GM11168 (cell line): Measurements from ENCODE around the gene QDPR.
"Not testable (repeated sequence)": the region's sequence is repeated elsewhere in the genome, so short reads cannot be mapped to it uniquely, and the experiment has no call there.

Source experiments
- in situ Hi-C: fragments of 300-500 bp; cut with MboI; formaldehyde crosslinking; loops from one replicate; pipeline ENCODE4 v1.12.0; 2022; ENCODE audit warnings: low sequenced_read_pairs; ENCODE audit not compliant: unreplicated experiment

Gene QDPR

GRCh38 chr4:17511950-17512795 lies at the start of gene QDPR:
Gene QDPR, minus strand, starts transcription at chr4:17512090. Its CDS starts 36 bp downstream, at chr4:17512054.
- in situ Hi-C loops, result no loop called here

GRCh38 chr4:17561195-17561909 lies 49.5 kb upstream of the QDPR start:
- in situ Hi-C loops, result no loop called here

DNA sequence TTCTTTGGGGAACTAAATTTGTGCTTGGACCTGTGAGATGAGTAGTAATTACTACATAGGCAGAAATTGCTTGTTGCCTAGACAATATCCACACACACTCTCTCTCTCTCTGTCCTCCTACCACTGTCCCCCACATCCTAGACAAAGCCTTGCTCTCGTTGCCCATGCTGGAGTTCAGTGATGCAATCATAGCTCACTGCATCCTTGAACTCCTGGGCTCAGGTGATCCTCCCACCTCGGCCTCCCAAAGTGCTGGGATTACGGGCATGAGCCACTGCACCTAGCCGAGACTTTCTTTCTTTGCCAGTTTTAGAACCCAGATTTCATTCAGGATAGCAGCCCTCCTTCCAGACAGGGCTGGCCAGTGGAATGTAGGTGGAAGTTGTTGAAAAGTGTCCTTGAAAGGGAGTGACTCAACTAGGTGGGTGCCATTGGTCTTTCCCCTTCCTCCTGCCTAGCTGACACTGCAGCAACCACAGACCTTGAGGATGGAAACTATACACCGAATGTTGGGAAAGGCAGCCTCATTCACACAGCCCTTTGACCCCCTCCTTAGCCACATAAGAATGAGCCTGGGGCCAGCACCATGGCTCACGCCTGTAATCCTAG lies 48.3 kb upstream of the QDPR start:
- in situ Hi-C loops, result no loop called here

DNA sequence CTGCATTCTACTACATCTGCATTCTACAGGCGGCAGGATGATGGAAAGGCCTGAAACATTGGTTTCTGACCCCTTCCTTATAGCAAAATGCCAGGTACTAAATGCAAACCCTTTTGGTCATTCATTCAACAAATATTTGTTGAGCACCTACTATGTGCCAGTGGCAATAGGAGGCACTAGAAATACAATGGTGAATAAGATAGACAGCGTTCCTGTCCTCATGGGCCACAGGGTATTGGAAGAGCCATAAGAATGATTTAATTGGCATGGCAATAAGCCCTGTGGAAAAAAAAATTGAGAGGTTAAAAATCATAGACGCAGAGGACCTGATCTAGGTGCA lies 47.8 kb upstream of the QDPR start:
- in situ Hi-C loops, result loop anchor here (10.0 kb wide), 2 partner anchors 255 to 1025 kb away; partner anchors contain the start of genes DCAF16 and NCAPG

DNA sequence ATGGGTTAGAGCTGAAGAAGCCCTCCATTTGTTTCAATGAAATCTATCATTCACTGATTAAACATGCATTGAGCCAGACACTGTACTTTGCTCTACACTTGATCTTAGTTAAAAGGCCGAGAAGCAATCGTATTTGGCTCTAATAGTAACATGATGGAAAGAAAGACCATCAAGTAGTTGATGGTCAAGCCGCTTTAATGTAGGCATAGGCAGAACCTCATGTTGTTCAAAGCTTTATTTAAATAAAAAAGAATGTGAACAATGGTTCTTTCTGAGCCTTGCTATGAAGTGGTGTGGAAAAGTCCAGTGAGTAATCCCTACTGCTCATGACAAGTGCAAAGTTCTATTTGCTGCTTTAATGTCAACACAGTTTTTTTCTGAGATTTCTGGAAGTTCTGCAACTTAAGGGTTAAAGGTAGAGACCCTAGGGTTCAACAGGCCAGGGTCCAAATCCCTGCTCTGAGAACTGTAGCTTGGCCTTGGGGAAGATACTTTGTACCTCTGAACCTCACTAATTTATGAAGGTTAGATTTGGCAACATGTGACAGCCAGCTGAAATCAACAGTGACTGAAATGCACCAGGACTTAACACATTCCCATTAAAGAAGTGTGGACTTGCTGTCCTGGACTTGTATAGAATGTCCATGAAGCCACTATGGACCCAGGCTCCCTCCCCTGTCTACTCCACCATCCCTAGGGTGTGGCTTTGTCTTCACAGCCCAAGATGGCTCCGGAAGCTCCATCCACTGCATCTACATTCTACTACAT lies 47.2 kb upstream of the QDPR start:
- in situ Hi-C loops, result loop anchor here (10.0 kb wide), 2 partner anchors 256 to 1026 kb away; partner anchors contain the start of genes DCAF16 and NCAPG

- in situ Hi-C loops, result loop anchor here (10.0 kb wide), 2 partner anchors 257 to 1027 kb away; partner anchors contain the start of genes DCAF16 and NCAPG
These were observed 46.0 kb upstream of the QDPR start for GRCh38 chr4:17557880-17558279.

DNA sequence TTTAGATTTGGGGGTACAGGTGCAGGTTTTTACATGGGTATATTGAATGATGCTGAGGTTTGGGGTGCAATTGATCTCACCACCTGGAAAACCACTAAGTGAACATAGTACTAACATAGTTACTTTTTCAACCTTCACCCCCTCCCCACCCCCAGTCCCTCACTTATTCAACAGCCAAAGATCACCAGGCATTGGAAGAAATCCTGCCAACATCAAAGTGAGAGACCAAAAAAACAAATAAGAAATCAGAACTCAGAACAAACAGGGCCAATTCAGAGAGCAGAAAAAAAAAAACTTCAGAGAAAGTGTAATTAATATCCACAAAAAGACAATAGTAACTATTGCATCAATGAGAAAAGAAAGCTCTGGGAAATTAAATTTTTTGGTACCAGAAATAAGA lies 44.6 kb upstream of the QDPR start:
- in situ Hi-C loops, result loop anchor here (10.0 kb wide), 2 partner anchors 258 to 1028 kb away; partner anchors contain the start of genes DCAF16 and NCAPG

- in situ Hi-C loops, result loop anchor here (10.0 kb wide), 2 partner anchors 260 to 1030 kb away; partner anchors contain the start of genes DCAF16 and NCAPG
These were observed 42.7 kb upstream of the QDPR start for GRCh38 chr4:17554568-17554967.

- in situ Hi-C loops, result loop anchor here (10.0 kb wide), 2 partner anchors 262 to 1032 kb away; partner anchors contain the start of genes DCAF16 and NCAPG
These were observed 40.5 kb upstream of the QDPR start for GRCh38 chr4:17552427-17552826.

DNA sequence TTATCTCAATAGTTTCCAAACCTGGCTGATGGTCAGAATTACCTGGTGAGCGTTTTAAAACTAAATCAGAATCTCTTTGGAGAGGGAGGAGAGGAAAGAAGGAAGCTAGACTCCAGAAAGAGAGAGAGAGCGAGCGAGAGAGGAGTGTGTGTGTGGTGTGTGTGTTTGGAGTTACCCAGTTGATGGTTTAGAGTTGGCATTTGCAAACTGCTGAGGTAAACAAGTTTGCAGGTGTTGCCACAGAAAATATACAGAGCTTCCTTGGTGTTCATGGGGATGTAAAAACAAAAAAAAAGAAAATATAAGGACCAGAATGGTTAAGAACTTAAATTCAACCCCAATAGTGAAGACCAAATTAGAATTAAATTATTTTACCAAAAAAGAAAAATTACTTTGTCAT lies 38.7 kb upstream of the QDPR start:
- in situ Hi-C loops, result loop anchor here (10.0 kb wide), 2 partner anchors 264 to 1034 kb away; partner anchors contain the start of genes DCAF16 and NCAPG

GRCh38 chr4:17546678-17547077 lies 34.8 kb upstream of the QDPR start:
- in situ Hi-C loops, result loop anchor here (5.0 kb wide), 1 partner anchor 86 kb away; no protein-coding TSS in a partner anchor

GRCh38 chr4:17546222-17546621 lies 34.3 kb upstream of the QDPR start:
- in situ Hi-C loops, result loop anchor here (5.0 kb wide), 1 partner anchor 86 kb away; no protein-coding TSS in a partner anchor

DNA sequence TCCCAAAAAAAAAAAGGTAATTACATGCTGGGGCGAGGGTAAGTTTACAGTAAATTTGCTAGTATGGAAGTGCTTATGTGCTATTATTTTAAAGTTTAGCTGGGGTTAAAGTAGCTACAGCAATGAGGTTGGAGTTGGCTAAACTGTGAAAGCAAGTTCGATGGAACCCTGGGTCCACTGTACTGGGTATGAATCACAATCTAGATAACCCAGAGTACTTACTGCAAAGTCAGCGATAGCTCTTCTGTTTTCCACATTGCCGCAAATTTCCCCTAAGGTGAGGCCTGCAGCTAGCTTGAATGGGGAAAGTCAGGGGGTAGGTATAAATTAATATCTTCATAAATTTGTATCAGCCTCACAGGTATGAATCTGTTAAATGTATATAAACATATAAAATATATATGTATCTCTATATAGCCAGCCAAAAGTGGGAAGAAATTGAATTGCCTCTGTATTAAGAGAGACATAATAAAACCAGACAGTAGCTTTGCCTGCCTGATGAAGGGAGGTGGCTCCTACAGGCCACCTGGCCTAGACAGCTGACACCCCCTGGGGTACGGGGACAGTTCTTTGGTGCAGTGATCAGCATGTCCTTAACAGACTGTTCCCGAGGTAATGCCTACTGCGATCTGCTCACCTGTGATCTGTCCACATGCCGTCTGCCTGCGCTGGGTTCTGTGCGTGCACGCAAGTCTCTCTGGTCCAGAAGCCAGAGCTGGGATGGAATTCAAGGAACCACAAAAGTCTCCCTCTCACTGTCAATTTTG lies 33.7 kb upstream of the QDPR start:
- in situ Hi-C loops, result loop anchor here (5.0 kb wide), 1 partner anchor 87 kb away; no protein-coding TSS in a partner anchor

DNA sequence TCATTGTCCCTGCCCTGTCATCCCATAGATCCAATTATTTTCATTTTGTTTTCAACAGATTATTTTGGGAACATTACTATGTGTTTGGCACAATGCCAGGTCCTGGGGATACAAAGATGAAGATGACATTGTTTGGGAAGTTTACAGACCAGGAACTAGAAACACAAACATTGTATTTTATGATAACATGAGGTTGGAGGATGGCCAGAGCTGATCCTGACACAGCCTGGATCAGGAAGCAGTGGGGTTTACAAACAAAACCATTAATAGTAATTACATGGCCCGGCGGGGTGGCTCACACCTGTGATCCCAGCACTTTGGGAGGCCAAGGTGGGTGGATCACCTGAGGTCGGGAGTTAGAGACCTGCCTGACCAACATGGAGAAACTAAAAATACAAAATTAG lies 32.9 kb upstream of the QDPR start:
- in situ Hi-C loops, result loop anchor here (5.0 kb wide), 1 partner anchor 87 kb away; no protein-coding TSS in a partner anchor

DNA sequence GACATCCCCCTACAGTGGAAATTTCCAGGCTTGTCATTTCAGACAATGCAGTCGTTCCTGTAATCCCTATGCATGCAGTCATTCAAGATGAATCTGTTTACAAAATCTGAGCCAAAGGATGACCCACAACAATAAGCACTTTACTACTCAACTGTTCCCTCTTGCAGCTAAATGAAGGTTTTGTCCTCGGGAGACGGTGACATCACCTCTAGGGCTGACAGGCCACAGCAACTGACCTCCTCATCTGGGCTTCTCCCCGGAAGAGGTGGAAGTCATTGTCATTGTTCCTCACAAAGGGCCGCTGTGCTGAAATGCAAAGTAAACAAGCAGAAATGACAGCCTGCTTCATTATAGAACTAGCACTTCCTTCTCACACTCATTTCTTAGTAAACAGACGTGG lies 32.3 kb upstream of the QDPR start:
- in situ Hi-C loops, result no loop called here

- in situ Hi-C loops, result not testable (repeated sequence)
These were observed 25.2 kb upstream of the QDPR start for GRCh38 chr4:17537060-17537459.

DNA sequence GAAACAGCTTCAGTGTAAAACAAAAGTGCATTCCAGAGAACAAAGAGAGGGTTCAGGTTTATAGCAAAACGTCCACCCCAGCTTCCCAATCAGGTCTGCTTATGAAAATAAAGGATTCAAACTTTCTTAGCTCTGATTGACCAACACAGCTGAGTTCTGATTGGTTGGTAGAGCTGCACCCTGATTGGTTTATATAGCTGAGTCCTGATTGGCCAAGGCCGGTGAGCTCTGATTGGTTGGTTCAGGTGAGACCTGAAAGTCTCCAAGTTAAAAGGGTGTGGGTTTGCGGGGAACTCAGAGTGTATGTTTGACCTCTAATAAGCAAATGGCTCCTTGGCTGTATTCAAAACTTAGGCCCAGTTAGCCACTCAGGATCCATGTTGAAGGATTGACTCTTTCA lies 24.0 kb upstream of the QDPR start:
- in situ Hi-C loops, result no loop called here

DNA sequence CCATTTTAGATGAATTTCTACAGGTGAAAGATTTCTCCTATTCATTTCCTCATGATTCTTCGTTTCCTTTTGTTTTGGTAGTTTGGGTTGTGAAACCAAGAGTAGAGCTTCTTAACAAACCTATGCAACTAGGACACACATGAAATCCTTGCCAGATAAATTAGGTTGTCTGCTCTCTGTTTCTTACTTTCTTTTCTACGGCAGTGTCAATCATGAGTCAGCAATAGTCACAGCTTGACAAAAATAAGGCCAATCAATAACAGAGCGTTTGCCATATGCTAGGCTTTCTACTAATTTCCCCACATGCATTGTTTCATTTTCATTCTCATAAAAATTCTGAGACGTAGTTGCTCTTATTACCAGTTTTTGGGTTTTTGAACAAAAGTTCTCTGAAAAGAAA lies 23.4 kb upstream of the QDPR start:
- in situ Hi-C loops, result no loop called here

DNA sequence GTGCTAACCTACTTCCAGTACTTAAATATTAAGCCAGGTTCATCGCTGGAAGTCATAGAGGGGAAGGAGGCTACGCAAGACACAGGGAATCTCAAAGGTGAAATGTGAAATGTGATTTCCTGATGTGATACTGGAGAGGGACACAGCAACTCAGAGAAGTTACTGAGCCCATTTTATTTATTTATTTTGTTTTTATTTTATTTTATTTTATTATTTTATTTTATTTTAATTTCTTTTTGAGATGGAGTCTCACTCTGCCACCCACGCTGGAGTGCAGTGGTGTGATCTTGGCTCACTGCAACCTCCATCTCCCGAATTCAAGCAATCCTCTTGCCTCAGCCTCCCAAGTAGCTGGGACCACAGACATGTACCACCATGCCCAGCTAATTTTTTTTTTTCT lies 22.8 kb upstream of the QDPR start:
- in situ Hi-C loops, result no loop called here
